ENCODE measurements around the gene IFNL1. TPM values are rescaled to one million over a fixed set of nuclear protein-coding genes. Genes with fewer than 3 reads are reported as not detected.

The IFNL1 gene
- total and polyA plus RNA-seq, 4 donors = not detected

- Histone ChIP-seq H3K36me3 (ENCODE audit: control insufficient read depth in 4 of 4, insufficient read depth in 3 of 4, low read depth in 1 of 4, low read length in 3 of 4) (no peaks in the 10 kb centered on the region), H3K27me3 (ENCODE audit: control insufficient read depth in 4 of 4, insufficient read depth in 4 of 4, low read length in 3 of 4) (no peaks in the 10 kb centered on the region), H3K9ac (ENCODE audit: low read depth in 1 of 2, low read length in 2 of 2) (no peak overlapping the region), H3K27ac (ENCODE audit: low read depth in 1 of 2, low read length in 2 of 2) (no peak overlapping the region), H3K9me3 (ENCODE audit: control insufficient read depth in 4 of 4, low read length in 3 of 4) (no peaks in the 10 kb centered on the region), H3K4me3 (ENCODE audit: low read depth in 1 of 3, low read length in 3 of 3) (no peak overlapping the region), H3K4me1 (ENCODE audit: control insufficient read depth in 4 of 4, insufficient read depth in 4 of 4, low read length in 3 of 4) (peaks cover 0 to 10% (median 6%) of the 10 kb centered on the region in 4 donors)
- 92% methylated on average over 6 of the region's 6 CpGs for WGBS
- DNase-seq (ENCODE audit: low spot score) = no peak
- TF ChIP-seq NR2F2 (IDR thresholded peaks at IDR 0.05) (no peak), TAF1 (conservative IDR thresholded peaks at IDR 0.05) (no peak), REST (IDR thresholded peaks at IDR 0.05) (no peak), EGR1 (IDR thresholded peaks at IDR 0.05; ENCODE audit: low read depth in 2 of 2) (no peak), JUND (IDR thresholded peaks at IDR 0.05) (no peak), HNF4A (conservative IDR thresholded peaks at IDR 0.05) (no peak), YY1 (IDR thresholded peaks at IDR 0.05) (no peak), GABPA (IDR thresholded peaks at IDR 0.05 in 1 of 2, conservative IDR thresholded peaks at IDR 0.05 in 1 of 2) (no peak), HNF4G (IDR thresholded peaks at IDR 0.05) (no peak), FOXA1 (IDR thresholded peaks at IDR 0.05) (no peak), FOXA2 (IDR thresholded peaks at IDR 0.05) (no peak), ATF3 (IDR thresholded peaks at IDR 0.05) (no peak), ZBTB33 (IDR thresholded peaks at IDR 0.05) (no peak), SP1 (IDR thresholded peaks at IDR 0.05) (no peak), RXRA (IDR thresholded peaks at IDR 0.05) (no peak), MAX (IDR thresholded peaks at IDR 0.05) (no peak), RAD21 (IDR thresholded peaks at IDR 0.05) (no peak), CTCF (IDR thresholded peaks at IDR 0.05; ENCODE audit: low read depth, low read length, missing input control) (no peak)
Observed at GRCh38 chr19:39333507-39333906, 37.3 kb downstream of the IFNL1 start.
